Measurements from ENCODE around the gene PTK6. TPM values are rescaled to one million over a fixed set of nuclear protein-coding genes. Genes with fewer than 3 reads are reported as not detected.

Gene PTK6
- total and polyA plus RNA-seq, 2 of the 13 experiments (the other 11 are each of a cell fraction or from before 2014, with no cell fraction given), result 0.08 TPM; not detected in 1

DNA sequence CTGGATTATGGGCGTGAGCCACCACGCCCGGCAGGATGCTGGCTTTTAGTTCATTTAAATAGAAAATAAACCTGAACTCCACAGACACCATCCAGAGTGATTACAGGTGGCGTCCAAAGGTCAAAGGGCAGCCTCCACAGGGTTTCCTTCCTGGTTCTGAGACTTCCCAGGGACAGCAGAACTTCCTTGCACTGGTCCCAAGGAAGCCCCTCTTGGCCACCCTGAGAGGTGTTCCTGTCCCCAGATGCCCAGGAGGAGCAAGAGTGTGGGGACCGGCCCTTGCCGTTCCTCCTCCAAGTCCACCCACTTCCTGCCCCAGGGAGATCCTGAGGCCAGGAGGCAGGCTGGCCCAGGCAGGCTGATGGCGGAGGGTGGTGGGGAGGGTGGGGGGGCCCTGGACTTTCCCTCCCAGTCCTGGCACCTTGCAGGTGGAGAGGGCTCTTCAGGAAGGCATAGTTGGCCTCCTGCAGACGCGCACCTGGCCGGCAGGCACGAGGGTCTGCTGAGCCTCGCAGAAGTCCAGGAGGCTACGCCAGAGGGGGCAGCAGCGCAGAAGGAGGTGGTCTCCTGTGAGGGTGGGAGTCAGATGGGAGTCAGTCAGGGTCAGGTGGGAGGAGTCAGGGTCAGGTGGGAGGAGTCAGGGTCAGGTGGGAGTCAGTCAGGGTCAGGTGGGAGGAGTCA lies 21.8 kb upstream of the PTK6 start:
- H3K27ac ChIP-seq (ENCODE audit: extremely low read length, insufficient read depth, low read length), result no peak overlapping the region
- intact Hi-C loops (cut with micrococcal nuclease; ENCODE audit: unreplicated experiment) (no loop called here), in situ Hi-C loops (cut with HindIII; ENCODE audit: extremely low pct_ligation_motif_present, low pct_unique_long_range_greater_than_20kb) (no loop called here)
- peaks cover 27% of the 10 kb centered on the region for H3K4me1 ChIP-seq (ENCODE audit: insufficient read depth, low read length)
- no peaks in the 10 kb centered on the region; the same call in 1 of the 2 replicates for H4K20me1 ChIP-seq (ENCODE audit: insufficient read depth, low read length)
- DNase-seq (ENCODE audit: low spot score), result no peak
- H3K4me3 ChIP-seq (replicated peaks in 1 of 3; ENCODE audit: insufficient read depth in 1 of 3, low read depth in 2 of 3, low read length in 3 of 3), result no peak overlapping the region
- no peaks in the 10 kb centered on the region for H3K79me2 ChIP-seq (ENCODE audit: insufficient read depth, low read length)
- no peak overlapping the region for H3K9ac ChIP-seq (ENCODE audit: insufficient read depth, low read depth, low read length)
- no peaks in the 10 kb centered on the region; a peak in 1 of 5 replicates for H3K36me3 ChIP-seq (replicated peaks in 1 of 2; ENCODE audit: control insufficient read depth in 1 of 2, insufficient read depth in 2 of 2, low read length in 2 of 2)
- no peak for FAIRE-seq
- no peaks in the 10 kb centered on the region for H3K9me3 ChIP-seq (ENCODE audit: low read length)
- POLR2A ChIA-PET, result no interaction called here
- BruUV-seq (replicated peaks), result no TSS peak
- TF ChIP-seq MTA1 (CRISPR knock-in tag; IDR thresholded peaks at IDR 0.05; ENCODE audit: borderline replicate concordance) (peak; percentile 6; the same call in 1 of the 2 replicates), ZNF225 (CRISPR knock-in tag; IDR thresholded peaks at IDR 0.05) (0 out of 2 replicates have a peak, but pooled peaks have one; percentile 14), NRL (CRISPR knock-in tag; IDR thresholded peaks at IDR 0.05; ENCODE audit: borderline replicate concordance) (no peak), BCL6 (CRISPR knock-in tag; IDR thresholded peaks at IDR 0.05) (no peak), NR2C2 (CRISPR knock-in tag; IDR thresholded peaks at IDR 0.05; ENCODE audit: borderline replicate concordance) (peak; percentile 72), MTF1 (CRISPR knock-in tag; IDR thresholded peaks at IDR 0.05) (no peak), HNF4A (CRISPR knock-in tag; IDR thresholded peaks at IDR 0.05) (peak; percentile 40), ZNF207 (IDR thresholded peaks at IDR 0.05; ENCODE audit: borderline replicate concordance) (no peak), ZNF317 (CRISPR knock-in tag; IDR thresholded peaks at IDR 0.05) (no peak), CEBPG (CRISPR knock-in tag; IDR thresholded peaks at IDR 0.05) (no peak), ATAD3A (CRISPR knock-in tag; IDR thresholded peaks at IDR 0.05) (peak; percentile 98; the same call in 1 of the 2 replicates), ZMYM3 (CRISPR knock-in tag; IDR thresholded peaks at IDR 0.05) (0 out of 2 replicates have a peak, but pooled peaks have one; percentile 1)
- TF ChIP-seq, protein P1, sequence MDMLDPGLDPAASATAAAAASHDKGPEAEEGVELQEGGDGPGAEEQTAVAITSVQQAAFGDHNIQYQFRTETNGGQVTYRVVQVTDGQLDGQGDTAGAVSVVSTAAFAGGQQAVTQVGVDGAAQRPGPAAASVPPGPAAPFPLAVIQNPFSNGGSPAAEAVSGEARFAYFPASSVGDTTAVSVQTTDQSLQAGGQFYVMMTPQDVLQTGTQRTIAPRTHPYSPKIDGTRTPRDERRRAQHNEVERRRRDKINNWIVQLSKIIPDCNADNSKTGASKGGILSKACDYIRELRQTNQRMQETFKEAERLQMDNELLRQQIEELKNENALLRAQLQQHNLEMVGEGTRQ (IDR thresholded peaks at IDR 0.05; ENCODE audit: low read depth, low read length), result no peak
- TF ChIP-seq, protein P1 (CRISPR knock-in tag; IDR thresholded peaks at IDR 0.05; ENCODE audit: borderline replicate concordance), result 0 out of 2 replicates have a peak, but pooled peaks have one; percentile 22
- TF ChIP-seq, protein P2, sequence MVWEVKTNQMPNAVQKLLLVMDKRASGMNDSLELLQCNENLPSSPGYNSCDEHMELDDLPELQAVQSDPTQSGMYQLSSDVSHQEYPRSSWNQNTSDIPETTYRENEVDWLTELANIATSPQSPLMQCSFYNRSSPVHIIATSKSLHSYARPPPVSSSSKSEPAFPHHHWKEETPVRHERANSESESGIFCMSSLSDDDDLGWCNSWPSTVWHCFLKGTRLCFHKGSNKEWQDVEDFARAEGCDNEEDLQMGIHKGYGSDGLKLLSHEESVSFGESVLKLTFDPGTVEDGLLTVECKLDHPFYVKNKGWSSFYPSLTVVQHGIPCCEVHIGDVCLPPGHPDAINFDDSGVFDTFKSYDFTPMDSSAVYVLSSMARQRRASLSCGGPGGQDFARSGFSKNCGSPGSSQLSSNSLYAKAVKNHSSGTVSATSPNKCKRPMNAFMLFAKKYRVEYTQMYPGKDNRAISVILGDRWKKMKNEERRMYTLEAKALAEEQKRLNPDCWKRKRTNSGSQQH (CRISPR knock-in tag; IDR thresholded peaks at IDR 0.05; ENCODE audit: low read depth), result no peak
- TF ChIP-seq, protein P3, sequence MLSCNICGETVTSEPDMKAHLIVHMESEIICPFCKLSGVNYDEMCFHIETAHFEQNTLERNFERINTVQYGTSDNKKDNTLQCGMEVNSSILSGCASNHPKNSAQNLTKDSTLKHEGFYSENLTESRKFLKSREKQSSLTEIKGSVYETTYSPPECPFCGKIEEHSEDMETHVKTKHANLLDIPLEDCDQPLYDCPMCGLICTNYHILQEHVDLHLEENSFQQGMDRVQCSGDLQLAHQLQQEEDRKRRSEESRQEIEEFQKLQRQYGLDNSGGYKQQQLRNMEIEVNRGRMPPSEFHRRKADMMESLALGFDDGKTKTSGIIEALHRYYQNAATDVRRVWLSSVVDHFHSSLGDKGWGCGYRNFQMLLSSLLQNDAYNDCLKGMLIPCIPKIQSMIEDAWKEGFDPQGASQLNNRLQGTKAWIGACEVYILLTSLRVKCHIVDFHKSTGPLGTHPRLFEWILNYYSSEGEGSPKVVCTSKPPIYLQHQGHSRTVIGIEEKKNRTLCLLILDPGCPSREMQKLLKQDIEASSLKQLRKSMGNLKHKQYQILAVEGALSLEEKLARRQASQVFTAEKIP (CRISPR knock-in tag; IDR thresholded peaks at IDR 0.05; ENCODE audit: borderline replicate concordance), result no peak
- TF ChIP-seq, protein P4, sequence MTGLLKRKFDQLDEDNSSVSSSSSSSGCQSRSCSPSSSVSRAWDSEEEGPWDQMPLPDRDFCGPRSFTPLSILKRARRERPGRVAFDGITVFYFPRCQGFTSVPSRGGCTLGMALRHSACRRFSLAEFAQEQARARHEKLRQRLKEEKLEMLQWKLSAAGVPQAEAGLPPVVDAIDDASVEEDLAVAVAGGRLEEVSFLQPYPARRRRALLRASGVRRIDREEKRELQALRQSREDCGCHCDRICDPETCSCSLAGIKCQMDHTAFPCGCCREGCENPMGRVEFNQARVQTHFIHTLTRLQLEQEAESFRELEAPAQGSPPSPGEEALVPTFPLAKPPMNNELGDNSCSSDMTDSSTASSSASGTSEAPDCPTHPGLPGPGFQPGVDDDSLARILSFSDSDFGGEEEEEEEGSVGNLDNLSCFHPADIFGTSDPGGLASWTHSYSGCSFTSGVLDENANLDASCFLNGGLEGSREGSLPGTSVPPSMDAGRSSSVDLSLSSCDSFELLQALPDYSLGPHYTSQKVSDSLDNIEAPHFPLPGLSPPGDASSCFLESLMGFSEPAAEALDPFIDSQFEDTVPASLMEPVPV (CRISPR knock-in tag; IDR thresholded peaks at IDR 0.05), result no peak
- peaks cover 9 to 22% of the 10 kb centered on the region in 2 experiments; a peak in 3 of 5 replicates for H3K27me3 ChIP-seq (ENCODE audit: control insufficient read depth in 1 of 2, insufficient read depth in 2 of 2, low read length in 2 of 2)
- H2AFZ ChIP-seq (ENCODE audit: low read length), result no peak overlapping the region
- CTCF ChIA-PET (ENCODE audit: low intra/inter-chr PET ratio, low total read pairs), result no interaction called here
- H3K4me2 ChIP-seq (ENCODE audit: low read depth, low read length), result no peak overlapping the region
- no peak for ATAC-seq
- WGBS (ENCODE audit: low lambda C conversion rate), result 80% methylated on average over 14 of the region's 14 CpGs

All from HepG2 (cell line).